Hepatic stellate cell (primary cell): ENCODE results near the gene VSIG2.
A peak's percentile ranks its signal among the peaks of the same experiment; 100 is the strongest.

Experiments
- DNase-seq: peaks from one replicate; pipeline ENCODE4 v3.0.0; 2011; ENCODE audit warnings: low spot score

The VSIG2 gene

DNA sequence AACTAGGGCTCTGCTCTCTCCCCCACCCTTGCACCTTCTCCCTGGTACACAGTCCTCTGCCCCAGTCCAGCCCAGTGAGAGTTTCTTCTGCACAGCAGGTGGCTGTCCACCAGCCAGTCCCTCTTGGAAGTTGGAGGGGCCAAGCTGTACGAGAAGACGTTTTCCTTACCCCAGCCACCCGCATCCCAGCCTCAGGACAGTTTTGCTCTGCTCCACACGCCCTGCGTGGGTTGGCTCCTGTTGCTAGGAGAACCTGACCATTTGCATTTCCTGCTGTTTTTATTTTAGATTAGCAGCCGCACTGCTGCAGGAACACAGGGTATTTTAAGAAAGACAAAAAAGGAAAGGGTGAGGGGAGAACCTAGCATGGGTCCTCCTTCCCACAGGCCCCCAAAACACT, 29.9 kb downstream of the VSIG2 start:
- DNase-seq = no peak

DNA sequence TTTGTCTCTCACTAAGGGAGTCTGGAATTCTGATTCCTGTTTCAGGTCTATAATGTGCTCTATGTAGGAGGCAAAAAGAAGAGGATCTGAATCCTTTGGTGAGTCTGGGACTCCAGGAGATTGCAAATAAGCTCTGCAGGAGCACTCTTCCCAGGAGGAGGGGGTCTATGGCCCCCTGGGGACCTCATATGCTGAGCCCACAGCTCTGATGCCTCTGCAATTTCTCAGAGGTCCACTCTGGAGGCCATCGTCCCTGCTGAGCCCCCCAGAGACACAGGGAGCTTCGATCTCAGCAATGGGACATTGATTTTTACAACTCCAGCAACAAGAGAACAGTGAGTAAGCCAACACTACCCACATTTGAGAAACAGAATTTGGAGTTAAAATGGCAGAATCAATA, 32.5 kb downstream of the VSIG2 start:
- no peak for DNase-seq

DNA sequence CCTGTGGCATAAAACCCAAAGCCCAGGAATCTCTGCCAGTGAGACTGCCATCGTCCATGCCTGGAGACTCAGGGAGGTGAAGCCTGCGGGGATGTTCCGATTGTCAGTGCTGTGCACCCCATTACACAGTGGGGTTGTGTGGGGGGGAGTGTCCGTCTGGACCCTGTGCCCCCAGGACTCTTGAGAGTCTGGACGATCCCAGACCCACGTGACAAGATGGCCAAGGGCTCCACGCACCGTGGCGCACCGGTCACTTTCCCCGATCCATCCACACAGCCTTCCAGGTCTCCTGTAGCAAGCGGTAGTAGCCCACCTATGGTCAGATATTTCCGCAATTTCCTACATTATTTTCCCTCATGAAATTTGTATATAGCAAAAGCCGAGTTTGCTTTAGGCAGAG, 33.3 kb downstream of the VSIG2 start:
- DNase-seq = no peak

DNA sequence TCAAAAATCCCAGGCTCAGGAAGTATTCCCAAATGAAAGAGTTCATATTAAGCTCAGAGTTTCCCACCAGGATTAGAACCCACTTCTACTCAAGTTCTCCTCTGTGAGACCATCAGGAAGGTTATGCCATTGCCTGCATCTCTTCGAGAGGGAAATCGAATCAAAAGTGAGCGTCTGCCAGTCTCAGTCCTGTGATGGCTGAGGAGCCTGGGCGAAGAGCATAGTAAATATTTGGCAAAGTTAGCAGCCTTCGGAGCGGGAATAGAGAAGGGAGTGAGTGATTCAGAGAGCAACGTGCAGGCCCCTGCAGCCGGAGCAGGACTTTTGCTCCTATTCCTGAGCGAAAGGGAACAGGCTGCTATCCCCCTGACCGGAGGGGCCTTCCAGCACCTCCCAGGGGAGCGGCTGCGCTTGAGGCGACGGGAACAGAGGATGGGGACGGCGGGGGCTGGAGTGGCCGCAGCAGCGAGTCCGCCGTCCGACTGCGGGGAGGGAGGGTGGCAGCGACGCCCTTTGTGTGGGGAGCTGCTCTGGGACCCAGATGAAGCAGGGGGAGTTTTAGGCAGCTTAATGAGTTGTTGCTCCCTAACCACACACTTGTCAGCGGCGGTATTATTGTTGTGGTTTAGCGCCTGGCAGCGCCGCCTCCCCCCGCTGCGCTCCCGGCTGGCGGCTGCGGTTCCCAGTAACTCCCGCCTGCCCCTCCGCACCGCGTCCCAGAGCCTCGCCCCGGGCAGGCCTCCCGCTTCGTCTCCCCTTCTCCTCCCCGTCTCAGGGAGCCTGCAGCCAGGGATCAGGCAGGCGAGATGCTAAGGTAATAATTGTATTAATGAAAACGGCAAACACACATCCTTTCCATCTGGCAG, 34.0 kb downstream of the VSIG2 start:
- peak; percentile 53 for DNase-seq

DNA sequence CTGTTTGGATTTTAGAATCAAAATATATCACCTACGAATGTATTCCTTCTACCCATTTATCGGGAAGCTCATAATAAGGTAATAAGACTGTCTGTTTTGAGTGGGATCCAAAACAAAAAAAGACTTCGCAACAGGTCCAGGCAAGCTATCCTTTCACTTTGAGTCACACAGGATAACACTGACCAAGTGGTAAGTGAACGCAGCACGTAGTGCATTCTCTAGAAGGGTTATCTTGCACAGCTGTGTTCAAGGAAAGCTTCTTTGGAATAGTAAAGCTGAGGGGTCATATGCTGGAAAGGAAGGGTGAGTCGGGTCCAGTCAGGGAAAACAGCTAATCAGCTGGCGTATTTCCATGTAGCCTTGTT, 34.7 kb downstream of the VSIG2 start:
- peak; percentile 51 for DNase-seq

DNA sequence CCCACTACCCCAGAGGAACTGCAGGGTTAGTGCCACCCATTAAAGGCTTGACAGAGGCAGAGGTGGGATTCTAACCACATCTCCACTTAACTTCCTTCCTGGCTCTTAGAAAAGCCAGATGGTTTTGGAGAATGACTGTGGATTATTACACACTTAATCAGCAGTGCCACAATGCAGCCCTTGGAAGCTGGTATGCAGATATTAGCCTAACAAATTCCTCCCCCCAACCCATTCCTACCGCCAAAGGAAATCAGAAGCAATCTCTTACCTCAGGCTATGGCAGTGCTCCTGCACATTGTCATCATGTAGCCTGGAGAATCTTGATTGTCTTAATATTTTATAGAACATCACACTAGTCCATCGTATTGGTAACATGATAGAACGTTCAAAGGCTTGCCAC, 35.5 kb downstream of the VSIG2 start:
- no peak for DNase-seq

DNA sequence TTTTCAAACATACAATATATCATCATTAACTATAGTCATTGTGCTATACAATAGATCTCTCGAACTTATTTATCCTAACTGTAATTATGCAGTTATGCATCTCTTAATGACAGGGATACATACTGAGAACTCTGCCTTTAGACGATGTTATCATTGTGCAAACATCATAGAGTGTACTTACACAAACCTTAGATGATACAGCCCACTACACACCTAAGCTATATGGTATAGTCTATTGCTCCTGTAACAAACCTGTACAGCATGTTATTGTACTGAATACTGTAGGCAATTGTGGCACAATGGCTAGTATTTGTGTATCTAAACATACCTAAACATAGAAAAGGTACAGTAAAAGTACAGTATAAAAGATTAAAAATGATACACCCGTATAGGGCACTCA, 39.7 kb downstream of the VSIG2 start:
- DNase-seq = no peak

DNA sequence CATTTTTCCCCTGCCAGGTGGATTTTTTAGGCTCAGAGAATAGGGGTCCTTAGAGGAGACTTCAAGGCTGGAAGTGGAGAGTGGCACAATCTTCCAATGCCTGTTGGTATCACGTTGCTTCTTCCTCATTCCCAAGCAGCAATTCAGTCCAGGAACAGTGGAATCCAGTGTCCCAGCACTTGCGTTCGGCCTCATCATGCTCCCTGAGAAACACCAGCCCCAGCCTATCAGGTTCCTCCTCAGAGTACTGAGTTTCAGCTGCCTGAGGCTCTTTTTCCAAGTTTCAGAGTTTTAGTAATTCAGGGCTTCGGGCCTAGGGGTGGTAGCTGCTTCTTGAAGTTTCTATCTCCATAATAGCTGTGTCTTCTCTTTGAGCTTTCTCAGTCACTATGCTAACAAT, 44.2 kb downstream of the VSIG2 start:
- no peak for DNase-seq

DNA sequence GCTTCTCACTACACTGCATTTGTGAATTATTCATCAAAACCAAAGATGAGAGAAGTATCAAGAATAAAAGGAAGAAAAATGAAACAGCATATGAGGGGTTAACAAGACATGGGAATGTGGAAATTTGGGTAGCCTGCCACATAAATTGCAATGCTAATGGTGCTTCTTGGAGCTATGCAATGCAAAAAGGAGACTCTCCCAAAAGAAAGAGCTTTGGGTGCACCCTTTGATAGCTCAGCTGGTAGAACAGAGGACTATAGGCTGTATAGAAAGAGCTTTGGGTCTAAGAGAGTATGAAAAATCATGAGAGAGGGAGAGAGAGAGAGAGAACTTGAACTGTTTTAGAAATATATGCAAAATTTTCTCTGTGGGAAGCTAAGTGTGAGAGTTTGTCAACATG, 52.0 kb downstream of the VSIG2 start:
- DNase-seq = no peak

DNA sequence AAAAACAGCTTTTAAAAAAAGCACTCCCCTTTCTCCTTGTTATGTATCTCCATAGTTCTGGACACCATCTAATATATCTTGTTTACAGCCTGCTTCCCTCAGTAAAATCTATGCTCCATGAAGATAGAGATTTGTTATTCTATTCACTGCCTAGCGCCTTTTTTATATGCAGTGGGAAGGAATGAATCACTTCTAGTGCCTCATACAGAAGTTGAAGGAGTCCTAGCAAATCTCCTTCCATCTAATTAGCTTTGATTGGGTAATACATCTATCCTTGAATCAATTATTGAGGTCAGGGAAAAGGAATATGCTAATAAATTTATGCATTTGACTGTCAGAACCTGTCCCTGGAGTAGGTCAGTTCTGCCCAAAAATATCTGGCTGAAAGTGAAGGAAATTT, 52.5 kb downstream of the VSIG2 start:
- no peak for DNase-seq
